GM13976 (cell line): ENCODE data around the gene EXOC6B.

ENCODE experiments used
- DNase-seq: peaks from one replicate; pipeline ENCODE4 v3.0.0; 2012; ENCODE audit warnings: low spot score
- CTCF ChIP-seq: IDR thresholded peaks from 2 replicates; pipeline ENCODE4 v1.5.1; 2012; ENCODE audit warnings: borderline replicate concordance, mild to moderate bottlenecking; ENCODE audit not compliant: insufficient read depth; ENCODE audit errors: extremely low read depth, missing control alignments, control extremely low read depth
- in situ Hi-C: fragments of 300-500 bp; cut with MboI; formaldehyde crosslinking; loops from one replicate; pipeline ENCODE4 v1.12.0; 2022; ENCODE audit warnings: low sequenced_read_pairs, mixed read lengths, inconsistent platforms; ENCODE audit not compliant: unreplicated experiment

Gene EXOC6B

GRCh38 chr2:72833084-72833714 is 7.4 kb upstream of the EXOC6B start:
- no peak for TF ChIP-seq CTCF
- in situ Hi-C loops, result no loop called here
- no peak for DNase-seq

GRCh38 chr2:72830273-72830672 is 4.4 kb upstream of the EXOC6B start:
- in situ Hi-C loops, result no loop called here
- no peak for TF ChIP-seq CTCF
- DNase-seq, result no peak

- no peak for TF ChIP-seq CTCF
- no peak for DNase-seq
- in situ Hi-C loops, result no loop called here
Observed at GRCh38 chr2:72828840-72829507, 3.1 kb upstream of the EXOC6B start.

GRCh38 chr2:72827966-72828646 is 2.3 kb upstream of the EXOC6B start:
- in situ Hi-C loops, result no loop called here
- DNase-seq, result no peak
- no peak for TF ChIP-seq CTCF

GRCh38 chr2:72827487-72827886 is 1.7 kb upstream of the EXOC6B start:
- in situ Hi-C loops, result no loop called here
- TF ChIP-seq CTCF, result no peak
- no peak for DNase-seq

GRCh38 chr2:72826156-72826477 is 284 bp upstream of the EXOC6B start:
- no peak for DNase-seq
- in situ Hi-C loops, result no loop called here
- TF ChIP-seq CTCF, result no peak
